ENCODE results near the gene PTPRJ.

DNA sequence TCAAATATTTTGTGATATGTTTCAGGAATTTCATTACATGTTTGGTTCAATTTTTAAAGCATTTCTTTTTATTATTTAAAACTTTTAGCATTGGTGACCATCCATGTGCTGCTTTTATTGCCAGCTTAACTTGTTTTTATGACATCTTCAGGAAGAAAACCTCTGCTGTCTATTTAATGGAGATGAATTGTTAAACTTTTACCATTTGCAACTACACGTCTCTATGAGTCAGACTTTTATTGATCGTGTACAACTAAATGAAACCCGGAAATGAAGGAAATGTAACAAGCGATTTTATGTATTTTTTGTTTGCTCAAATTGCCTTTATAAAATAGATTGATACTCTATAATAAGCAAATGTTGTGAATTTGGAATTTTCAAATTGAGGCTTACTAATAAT, 113.0 kb downstream of the PTPRJ start:
- TF ChIP-seq, protein P1, sequence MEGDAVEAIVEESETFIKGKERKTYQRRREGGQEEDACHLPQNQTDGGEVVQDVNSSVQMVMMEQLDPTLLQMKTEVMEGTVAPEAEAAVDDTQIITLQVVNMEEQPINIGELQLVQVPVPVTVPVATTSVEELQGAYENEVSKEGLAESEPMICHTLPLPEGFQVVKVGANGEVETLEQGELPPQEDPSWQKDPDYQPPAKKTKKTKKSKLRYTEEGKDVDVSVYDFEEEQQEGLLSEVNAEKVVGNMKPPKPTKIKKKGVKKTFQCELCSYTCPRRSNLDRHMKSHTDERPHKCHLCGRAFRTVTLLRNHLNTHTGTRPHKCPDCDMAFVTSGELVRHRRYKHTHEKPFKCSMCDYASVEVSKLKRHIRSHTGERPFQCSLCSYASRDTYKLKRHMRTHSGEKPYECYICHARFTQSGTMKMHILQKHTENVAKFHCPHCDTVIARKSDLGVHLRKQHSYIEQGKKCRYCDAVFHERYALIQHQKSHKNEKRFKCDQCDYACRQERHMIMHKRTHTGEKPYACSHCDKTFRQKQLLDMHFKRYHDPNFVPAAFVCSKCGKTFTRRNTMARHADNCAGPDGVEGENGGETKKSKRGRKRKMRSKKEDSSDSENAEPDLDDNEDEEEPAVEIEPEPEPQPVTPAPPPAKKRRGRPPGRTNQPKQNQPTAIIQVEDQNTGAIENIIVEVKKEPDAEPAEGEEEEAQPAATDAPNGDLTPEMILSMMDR (IDR thresholded peaks at IDR 0.05; ENCODE audit: low read depth, low read length, poor library complexity, severe bottlenecking): no peak
- no peak for TF ChIP-seq EZH2phosphoT487 (IDR thresholded peaks at IDR 0.05; ENCODE audit: borderline replicate concordance, low read length)
